ENCODE data around the gene ZSWIM1.

DNA sequence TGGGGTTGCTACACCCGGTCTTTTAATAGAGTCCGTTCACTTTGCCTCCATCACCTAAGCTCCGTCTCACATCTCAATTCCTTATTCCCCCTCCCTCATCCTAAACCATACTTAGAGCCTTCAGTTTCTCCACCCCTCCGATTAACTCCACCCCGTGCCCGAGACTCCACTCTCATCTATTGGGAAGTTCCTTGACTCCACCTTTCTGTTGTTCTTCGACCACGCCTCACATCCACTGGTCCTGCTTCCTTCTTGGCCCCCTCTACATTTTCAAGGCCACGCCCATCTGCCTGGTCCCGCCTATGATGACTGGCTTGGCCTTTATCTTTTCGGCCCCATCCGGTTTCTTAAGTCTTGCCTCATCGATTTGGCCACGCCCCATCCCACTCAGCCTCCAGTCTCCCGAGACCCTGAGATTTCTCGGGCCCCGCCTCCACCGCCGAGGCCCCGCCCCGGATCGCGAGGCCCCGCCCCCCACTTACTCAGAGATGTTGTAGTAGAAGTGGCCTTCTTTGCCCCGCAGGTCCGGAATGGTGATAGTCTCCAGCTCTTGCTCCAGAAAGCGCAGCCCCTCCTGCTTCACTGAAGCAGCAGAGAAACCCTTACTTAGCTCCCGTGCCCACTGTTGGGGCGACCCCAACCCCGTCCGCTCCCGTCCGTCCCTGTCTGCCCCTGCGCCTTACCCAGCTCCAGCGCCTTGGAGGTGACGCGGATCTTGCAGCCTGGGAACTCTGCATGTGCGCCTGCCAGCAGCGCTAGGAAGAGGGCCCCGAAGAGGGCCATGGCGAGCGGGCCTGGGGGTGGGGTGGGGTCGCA, 29.9 kb downstream of the ZSWIM1 start:
- TF ChIP-seq, protein P1, sequence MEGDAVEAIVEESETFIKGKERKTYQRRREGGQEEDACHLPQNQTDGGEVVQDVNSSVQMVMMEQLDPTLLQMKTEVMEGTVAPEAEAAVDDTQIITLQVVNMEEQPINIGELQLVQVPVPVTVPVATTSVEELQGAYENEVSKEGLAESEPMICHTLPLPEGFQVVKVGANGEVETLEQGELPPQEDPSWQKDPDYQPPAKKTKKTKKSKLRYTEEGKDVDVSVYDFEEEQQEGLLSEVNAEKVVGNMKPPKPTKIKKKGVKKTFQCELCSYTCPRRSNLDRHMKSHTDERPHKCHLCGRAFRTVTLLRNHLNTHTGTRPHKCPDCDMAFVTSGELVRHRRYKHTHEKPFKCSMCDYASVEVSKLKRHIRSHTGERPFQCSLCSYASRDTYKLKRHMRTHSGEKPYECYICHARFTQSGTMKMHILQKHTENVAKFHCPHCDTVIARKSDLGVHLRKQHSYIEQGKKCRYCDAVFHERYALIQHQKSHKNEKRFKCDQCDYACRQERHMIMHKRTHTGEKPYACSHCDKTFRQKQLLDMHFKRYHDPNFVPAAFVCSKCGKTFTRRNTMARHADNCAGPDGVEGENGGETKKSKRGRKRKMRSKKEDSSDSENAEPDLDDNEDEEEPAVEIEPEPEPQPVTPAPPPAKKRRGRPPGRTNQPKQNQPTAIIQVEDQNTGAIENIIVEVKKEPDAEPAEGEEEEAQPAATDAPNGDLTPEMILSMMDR (optimal IDR thresholded peaks at IDR 0.05 in 1 of 3, IDR thresholded peaks at IDR 0.05 in 1 of 3, conservative IDR thresholded peaks at IDR 0.05 in 1 of 3; ENCODE audit: extremely low read depth in 1 of 3, insufficient read depth in 2 of 3, low read length in 3 of 3) = no peak
- no peak for TF ChIP-seq EZH2 (IDR thresholded peaks at IDR 0.05; ENCODE audit: low read length)
